Peyer's patch (tissue), 4 donors: Measurements from ENCODE around the gene EMP1.

Source experiments
- POLR2A ChIP-seq, 2 donors: fragments of 450-650 bp; IDR thresholded peaks; one replicate each; pipeline ENCODE4 v1.5.1; 2017; ENCODE audit warnings: antibody characterized with exemption in 2 of 2, mild to moderate bottlenecking in 2 of 2, moderate library complexity in 2 of 2
- TF ChIP-seq, protein P1 (sequence below), 6 experiments: fragments of 450-650 bp in 4 of 6; fragments of 200-600 bp in 2 of 6; sonication (generic) in 1 of 6; IDR thresholded peaks; one replicate each; pipeline ENCODE4 v1.5.1; 2017 to 2019; ENCODE audit warnings: antibody characterized with exemption in 6 of 6, mild to moderate bottlenecking in 3 of 6, moderate library complexity in 1 of 6

DNA sequence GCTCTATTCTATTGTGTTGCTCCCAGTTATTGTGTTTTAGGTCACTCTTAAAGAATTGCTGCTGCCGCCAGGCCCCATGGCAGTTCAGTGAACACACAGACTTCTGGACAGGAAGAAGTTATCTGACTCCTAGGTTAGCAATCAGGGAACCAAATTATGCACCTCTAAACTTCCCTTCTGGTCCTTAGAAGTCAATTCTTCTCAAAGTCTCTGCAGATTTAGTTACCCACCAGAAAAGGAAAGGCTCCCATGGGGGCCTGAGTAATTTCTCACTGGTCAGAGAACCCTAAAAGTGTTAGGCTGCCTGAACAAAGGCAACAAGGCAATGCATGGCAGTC is 10.0 kb downstream of the EMP1 start:
- TF ChIP-seq, protein P1, sequence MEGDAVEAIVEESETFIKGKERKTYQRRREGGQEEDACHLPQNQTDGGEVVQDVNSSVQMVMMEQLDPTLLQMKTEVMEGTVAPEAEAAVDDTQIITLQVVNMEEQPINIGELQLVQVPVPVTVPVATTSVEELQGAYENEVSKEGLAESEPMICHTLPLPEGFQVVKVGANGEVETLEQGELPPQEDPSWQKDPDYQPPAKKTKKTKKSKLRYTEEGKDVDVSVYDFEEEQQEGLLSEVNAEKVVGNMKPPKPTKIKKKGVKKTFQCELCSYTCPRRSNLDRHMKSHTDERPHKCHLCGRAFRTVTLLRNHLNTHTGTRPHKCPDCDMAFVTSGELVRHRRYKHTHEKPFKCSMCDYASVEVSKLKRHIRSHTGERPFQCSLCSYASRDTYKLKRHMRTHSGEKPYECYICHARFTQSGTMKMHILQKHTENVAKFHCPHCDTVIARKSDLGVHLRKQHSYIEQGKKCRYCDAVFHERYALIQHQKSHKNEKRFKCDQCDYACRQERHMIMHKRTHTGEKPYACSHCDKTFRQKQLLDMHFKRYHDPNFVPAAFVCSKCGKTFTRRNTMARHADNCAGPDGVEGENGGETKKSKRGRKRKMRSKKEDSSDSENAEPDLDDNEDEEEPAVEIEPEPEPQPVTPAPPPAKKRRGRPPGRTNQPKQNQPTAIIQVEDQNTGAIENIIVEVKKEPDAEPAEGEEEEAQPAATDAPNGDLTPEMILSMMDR (IDR thresholded peaks at IDR 0.05): no peak
- no peak for TF ChIP-seq POLR2A (IDR thresholded peaks at IDR 0.05)
